GM21529 (cell line): ENCODE data around the gene CLSTN2.

Source experiments
- ATAC-seq: cut with Tn5 transposase; IDR thresholded peaks from one replicate; pipeline ENCODE4 v1.9.1; 2021; ENCODE audit not compliant: unreplicated experiment

CLSTN2 gene

DNA sequence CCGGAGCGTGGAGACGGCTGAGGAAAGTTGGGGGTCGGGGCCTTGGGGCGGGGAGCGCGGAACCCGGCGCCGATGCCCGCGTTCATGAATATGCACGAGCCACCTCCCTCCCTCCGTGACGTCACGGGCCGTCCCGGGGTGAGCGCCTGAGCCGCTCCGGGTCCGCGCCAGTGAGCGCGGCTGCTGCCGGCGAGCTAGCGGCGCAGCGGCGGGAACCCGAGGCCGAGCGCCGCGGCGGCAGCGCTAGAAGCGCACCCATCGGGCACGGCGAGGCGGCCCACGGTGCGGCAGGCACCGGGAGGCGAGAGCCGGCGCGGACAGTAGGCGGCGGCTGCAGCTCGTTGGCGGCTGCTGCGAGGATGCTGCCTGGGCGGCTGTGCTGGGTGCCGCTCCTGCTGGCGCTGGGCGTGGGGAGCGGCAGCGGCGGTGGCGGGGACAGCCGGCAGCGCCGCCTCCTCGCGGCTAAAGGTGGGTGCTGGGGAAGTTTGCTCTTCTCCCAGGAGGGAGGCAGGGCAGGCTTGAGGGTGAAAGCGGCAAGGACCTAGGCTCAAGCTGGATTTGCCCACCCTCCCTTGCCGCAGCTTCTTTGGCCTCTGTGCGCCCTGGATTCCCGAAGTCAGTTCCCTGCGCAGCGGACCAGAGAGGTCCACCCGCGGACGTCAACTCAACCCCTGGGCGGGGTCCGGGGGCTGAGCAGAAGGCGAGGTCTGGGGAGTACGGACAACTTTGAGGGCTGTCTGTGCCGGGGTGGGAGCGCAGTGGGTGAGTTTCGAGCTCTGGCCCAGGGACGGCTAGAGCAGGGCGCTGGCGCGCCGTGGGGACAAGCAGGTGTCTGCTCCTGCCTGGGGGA, at the start of gene CLSTN2:
Gene CLSTN2 (plus strand): TSS at position 170 of the 850 bp plus-strand sequence.
- ATAC-seq, result peak; percentile 55

DNA sequence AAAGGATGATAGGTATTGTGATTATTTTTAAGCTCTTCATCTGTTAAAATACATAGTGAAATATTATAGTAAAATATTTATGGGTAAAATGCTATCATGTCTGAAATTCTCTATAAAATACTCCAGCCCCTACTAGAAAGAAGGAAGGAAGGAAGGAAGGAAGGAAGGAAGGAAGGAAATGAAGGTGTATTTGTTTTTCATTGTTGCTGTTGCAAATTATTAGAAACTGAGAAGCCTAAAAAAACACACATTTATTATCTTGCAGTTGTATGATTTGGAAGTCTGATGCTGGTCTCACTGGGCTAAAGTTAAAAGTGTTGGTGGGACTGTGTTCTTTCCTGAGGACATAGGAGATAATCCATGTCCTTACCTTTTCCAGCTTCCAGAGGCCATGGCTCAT, 47.6 kb upstream of the CLSTN2 start:
- ATAC-seq, result no peak

DNA sequence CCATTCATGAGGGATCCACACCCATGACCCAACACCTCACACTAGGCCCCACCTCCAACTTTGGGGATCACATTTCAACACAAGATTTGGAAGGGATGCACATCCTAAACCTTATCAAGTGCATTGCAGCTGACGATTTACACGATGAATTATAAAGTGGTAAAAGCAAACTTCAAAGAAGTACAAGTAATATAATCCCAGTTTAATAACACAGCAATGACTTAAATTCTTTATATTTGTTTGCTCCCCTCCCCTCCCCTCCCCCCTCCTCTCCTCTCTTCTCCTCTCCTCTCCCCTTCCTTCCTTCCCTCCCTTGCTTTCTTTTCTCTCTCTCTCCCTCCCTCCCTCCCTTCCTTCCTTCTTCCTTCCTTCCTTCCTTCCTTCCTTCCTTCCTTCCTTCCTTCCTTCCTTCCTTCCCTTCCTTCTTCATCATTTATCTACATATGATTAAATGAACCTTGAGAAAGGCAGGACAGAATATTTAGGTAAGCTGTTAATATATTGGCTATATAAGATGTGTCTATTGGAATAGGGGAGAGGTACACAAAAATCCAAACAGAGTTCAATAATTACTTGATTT, 46.3 kb upstream of the CLSTN2 start:
- no peak for ATAC-seq

DNA sequence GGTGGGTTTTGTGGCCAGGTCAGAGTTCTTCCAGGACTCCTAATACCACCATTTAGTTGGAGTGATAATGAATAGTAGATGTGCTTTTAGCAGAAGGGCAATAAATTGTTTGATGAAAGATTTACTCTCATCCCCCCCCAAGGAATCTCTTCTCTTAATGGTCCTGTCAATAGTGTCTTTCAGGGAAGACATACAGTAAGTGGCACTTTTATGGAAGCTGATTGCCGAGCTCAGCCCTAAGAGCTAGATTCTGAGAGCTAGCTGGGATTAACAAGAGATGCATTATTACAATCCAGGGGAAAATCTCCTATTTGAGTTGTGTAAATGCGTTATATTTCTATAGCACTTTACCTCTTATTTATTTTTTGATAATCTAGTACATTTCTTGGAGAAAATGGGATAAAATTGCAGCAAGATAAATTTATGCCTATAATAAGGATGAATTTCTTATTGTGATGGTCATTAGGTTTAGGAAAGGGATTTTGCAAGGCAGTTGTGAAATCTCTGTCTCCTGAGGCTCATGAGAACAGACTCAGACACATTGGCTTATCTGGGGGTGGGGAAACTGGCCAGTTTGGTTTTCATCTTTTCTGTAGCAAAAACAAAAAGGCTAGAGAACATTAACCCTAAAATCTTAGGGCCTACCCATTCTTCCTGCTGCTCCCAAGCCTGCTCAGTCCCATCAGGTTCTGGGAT, 41.6 kb upstream of the CLSTN2 start:
- no peak for ATAC-seq

DNA sequence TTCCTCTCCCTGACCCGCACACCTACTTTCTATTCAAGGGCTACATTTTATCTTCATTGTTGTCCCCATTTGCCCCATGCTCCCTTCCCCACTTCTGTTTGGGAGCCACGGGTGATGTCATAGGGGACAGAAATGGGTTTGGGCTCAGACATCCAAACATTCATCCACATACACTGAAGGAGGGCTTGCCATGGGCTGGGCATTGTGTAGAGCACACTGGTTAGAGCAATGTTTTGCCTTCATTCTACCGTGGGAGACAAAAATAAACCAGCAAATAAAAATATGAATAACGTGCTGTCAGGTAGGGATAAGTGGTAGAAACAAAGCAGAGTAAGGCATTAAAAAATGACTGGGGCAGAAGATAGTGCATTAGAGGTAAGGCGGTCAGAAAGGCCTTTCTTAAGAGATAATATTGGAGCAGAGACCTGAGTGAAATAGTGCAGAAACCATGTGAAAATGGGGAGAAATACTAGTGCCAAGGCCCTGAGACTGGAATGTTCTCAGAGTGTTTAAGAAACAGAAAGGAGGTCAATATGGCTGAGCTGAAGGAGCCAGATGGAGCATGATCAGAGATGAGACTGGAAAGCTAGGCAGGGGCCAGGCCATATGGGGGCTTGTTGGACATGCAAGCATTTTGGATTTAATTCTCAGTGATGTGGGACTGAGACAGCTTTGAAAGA, 40.9 kb upstream of the CLSTN2 start:
- no peak for ATAC-seq

DNA sequence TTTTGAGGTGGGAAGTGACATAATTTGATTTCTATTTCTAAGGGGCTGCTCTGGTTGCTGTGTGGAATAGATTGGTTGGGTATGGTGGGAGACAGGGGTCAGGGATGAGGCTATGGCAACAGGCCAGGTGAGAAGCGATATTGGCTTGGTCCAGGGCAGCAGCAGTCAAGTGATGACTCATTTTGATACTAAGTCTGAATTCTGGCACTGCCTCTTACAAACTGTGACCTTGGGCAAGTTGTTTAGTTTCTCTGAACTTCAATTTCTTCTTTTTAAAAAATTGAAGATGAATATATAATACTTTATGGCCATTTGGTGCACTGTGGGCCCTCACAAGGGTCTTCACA, 40.4 kb upstream of the CLSTN2 start:
- no peak for ATAC-seq

DNA sequence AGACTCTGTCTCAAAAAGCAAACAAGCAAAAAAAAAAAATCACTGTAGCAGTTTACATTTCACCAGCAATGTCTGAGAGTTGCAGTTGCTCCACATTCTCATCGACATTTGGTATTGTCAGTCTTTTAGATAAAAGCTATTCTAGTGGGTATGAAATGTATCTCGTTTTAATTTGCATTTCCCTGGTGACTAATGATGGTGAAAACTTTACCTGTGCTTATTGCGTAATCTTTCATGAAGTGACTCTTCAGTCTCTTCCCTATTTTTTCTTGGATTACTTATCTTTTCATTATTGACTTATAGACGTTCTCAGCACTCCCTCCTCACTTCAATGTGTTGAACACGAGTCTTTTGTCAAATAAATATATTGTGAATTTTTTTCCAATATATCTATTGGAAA, 37.2 kb upstream of the CLSTN2 start:
- ATAC-seq, result no peak

DNA sequence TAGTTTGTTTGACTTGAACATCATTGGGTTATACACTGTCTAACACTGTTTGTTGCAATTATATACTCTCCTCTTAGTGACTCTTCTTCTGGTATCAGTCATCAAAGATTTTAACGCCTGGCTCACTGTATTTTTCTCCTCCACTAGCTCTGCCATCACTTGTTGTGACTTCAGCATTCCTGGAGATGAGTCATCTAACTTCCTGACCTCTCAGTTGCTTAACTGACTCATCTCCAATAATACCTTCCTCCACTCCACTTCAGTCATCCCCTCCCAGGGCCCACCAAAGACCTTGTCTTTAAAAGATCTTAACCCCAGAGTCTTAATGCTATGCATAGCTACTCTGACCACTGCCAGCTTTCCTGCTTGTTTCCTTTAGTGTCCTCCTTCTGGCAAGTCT, 28.6 kb upstream of the CLSTN2 start:
- no peak for ATAC-seq

DNA sequence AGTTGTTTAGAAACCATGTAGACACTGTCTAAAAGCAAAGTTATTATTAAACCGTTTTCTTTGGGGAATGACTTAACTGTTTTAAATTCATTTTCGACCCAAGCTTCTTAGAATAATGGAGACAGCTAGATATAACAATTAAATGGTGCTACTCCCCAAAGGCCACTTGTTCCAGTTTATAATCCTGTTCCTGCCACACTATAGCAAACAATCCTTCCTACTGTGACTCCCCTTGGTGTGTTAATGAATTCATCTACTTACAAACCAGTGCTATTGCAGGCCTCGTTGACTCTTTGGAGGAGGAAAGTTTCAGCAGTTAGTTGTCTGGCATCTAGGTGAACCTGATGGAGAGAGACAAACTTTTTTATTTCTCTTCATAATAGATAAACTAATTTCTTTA, 25.2 kb upstream of the CLSTN2 start:
- ATAC-seq, result no peak

DNA sequence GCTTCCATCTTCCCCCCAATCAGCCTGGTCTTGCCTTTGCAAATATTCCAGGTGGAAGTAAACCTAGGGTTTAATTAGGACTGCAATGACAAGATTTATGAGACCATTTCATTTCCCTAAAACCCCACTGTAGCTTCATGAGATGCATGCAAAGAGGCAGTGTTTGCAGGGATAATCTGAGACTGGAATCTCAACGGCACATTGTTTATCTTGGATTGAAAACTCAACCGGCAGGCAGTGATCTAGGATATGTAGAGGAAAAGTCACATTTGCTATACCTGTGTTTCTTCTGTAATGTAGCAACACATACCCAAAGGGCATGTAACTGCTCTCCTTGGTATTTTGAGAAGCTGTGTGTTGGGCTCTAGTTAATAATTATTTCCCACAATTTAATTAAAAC, 18.7 kb upstream of the CLSTN2 start:
- ATAC-seq, result no peak

DNA sequence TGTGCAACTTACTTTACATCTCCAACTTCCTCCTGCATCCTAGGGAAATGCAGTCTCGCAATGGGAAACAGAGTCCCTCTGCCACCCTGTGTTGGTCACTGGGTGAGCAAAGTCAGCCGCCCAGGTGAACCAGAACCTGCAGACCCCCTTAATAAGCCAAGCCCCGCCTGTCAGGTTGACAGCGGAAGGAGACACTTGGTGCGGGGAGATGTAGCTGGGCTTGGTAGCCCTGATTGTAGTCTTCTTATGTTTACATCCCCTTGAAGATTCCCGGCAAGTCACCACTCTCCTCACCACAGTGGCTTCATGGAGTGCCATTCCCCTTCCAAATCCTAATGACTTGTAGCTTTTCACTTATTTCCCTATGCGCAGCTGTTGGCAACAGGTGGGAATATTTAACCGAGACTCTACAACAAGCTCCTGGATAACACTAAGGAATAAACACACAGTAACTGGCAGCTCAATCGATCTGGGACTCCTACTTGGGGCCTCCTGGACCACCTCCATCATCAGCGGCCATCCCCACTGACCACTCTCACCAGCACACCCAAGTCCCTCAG, 17.7 kb upstream of the CLSTN2 start:
- ATAC-seq, result no peak

DNA sequence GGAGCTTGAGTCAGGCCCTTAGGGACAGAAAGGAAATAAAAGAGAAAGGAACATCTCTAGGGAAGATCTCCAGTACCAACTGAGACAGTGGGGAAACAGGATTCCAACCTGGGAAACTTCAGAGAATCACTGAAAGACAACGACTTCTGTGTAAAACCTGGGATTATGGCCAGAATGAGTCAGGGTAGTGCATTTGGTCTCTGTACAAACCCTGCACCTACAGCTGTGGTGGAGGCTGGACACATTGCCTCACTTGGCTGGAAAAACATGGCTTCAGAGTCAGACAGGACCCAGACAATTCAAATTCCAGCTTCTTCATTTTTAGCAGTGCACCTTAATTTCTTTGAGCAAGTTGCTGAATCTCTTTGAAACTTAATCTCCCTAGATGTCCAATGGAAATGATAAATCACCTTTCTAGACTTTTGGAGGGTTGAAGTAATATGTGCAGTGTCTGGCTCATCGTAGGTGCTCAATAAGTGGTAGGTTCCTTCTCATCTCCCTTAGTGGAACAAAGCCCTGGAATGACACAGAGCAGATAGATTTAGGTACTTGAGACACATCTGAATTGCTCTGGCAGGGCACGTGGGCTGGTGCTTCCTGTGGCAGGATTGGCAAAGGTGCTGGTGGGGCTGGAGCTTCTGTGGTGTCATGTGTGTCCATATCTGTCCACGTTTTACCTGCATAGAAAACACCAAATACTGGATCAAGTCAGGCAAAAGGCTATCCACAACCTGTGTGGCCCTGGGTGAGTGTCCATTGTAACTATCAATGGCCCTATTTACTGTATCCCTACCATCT, 6.1 kb upstream of the CLSTN2 start:
- ATAC-seq, result no peak

DNA sequence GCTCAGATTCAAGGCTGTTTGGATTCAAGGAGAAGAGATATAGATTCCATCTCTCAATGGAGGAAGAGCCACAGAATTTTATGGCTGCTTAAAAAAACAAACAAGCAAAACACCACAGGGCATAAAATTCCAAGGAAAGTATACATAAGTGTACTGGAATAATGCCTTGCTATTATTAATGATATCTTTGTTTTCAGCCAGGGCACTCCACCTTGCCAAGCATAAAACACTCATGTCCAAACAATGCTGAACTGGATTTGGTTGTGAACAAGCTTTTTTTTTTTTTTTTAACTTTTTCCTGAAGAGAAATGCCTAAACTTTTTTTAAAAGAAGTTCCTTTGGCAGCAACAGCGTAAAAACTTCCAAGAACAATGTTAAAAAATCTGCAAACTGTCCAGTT, 4.8 kb upstream of the CLSTN2 start:
- no peak for ATAC-seq

DNA sequence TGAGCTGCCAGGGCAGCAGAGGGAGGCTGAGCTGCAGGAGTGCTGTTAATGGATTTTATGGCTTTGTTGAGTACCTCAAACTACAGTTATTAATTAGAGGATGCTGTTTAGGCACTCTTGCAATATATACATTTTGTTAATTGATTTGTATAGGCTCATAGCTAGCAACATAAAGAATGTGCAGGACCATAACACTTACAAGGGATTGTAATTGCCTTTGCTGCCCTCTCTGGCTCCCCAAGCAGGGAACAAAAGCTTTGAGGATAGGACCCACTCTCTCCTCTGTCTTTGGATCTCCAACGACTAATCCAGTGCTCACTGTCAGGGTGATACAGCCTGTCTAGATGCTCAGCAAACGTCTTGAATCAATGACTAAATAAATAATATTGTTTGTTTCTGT, 1.2 kb upstream of the CLSTN2 start:
- ATAC-seq, result no peak

DNA sequence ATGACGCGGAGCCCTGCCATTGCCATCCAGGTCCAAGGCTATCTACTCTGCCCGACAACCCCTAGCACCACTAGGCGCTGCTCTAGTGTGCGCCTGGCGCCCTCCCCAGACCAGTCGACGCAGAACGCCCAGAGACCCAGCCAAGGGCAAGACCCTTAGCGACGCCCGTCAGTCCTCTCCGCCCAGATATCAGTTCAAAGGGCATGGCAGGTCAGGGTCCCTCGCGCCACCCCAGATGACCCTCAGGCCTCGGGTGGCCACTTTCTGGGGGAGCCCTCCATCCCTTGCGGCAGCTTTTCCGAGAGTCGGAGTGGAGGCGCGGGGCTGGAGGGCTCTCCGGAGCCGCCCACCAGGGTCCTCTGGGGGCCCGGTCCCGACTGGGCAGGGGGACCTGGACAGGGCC, 371 bp upstream of the CLSTN2 start:
- peak; percentile 21 for ATAC-seq

DNA sequence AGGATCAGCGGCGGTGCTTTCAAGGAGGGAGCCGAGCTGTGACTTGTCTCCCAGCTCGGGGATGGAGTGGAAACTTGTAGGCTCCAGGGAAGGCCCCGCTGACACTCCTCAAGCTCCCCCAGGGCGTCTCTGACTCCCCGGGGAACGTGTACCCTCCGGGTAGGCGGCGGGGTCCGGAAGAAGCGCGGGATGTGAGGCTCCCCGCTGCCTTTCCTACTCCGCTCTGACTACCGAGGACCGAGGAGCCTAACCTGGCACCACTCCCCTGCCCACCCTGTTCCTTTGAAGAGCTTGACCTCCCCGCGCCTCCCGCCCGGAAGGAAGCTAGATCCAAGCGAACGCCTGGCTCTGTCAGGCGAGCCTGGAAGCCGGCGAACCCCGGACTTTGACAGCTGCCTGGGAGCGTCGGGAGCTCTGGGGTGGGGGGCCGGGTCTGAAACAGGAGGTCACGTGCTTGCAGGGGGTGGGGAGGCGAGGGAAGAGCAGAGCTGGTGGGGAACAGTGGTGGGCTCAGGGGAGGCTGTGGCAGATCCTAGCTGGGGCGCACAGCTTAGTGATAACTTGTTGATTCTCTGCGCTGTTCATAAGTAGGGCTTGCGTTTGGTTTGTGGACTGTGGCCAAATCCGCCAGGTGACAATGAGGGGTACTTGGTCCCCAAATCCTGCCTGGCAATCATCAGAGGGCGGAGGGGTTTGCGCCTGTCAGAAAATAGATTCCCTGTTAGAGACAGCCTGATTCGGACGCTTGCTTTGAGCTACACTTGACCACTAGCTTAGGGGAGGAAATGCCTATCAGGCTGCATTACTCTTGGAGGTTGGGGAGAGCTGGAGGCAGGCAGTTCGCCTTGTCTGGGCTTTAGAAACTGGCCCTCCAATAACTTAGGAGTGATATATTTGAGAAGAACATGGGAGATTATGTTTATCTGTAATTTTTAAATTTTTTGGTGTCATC, 1.2 kb downstream of the CLSTN2 start:
- no peak for ATAC-seq

DNA sequence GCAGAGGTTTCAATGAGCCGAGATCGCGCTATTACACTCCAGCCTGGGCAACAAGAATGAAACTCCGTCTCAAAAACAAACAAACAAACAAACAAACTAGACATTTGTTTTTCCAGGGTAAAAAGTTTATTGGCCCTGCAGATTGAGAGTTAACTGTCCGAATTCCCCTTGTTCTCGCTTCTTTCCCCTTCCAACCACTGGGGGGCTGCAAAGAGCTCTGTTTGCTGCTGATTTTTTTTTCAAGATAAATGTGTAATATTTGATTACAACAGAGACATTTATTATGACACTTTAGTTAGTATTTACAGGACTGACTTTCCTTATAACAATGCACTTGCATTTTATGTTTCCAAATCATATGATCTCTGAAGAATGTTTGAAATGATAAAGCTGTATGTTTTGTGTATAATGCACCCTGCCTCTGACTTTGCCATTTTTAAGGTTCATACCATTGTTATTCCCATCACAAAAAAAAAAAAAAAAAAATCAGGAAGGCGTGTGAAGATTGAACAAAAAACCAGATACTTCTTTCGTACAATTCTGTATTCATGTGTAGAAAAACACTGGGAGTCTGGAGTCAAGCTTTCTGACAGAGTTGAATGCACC, 2.8 kb downstream of the CLSTN2 start:
- no peak for ATAC-seq

DNA sequence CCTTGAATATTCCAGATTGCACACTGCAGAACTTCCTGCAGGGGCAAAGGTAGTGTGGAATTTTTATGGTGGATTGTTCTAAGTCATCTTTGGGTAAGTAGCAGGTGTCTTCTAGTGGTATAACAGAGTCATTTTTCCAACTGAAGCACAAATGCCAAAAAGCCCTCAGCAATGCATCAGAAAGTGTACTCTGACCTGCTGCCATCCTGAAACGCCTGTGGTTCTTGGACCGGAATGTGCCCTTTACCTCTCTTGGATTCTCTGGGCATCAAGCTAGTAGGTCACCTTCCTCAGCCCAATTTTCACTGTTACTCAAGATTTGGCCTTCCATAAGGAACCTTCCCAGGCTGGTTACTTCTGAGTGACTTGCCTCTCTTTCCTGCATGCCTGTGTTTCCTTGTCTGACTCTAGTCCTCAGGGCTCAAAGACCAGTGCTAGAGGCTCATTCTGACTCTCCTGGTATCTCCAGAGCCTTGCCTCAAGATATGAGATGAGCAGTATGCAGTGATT, 4.8 kb downstream of the CLSTN2 start:
- no peak for ATAC-seq

DNA sequence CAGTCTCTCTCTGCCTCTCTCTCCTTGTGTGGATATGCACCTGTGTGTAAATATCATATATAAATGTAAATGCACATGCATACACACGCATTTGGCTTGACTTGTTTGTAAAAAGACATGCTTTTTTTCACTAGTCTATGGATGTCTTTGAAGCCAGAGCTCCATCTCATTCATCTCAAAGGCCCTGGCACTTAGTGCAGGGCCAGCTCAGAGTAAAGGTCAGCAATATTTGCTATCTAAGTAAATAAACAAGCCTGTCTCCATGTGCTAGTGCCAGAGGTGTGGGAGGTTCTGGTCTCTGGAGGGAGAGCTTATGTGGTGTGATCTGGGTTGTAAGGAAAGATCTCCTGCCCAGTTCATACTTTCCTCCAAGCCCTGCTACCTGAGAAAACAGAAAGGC, 5.6 kb downstream of the CLSTN2 start:
- ATAC-seq, result no peak
